ENCODE data around the gene TAL2.

Gene TAL2

GRCh38 chr9:105663914-105664313 lies 1.7 kb downstream of the TAL2 start:
- no peak overlapping the region for H3K4me3 Mint-ChIP-seq
- no peaks in the 10 kb centered on the region for H3K4me1 Mint-ChIP-seq
- no peak overlapping the region for H3K27ac Mint-ChIP-seq
- no peaks in the 10 kb centered on the region for H3K36me3 Mint-ChIP-seq
- peaks cover 8% of the 10 kb centered on the region for H3K27me3 Mint-ChIP-seq
- H3K9me3 Mint-ChIP-seq, result no peaks in the 10 kb centered on the region

- no peaks in the 10 kb centered on the region for H3K36me3 Mint-ChIP-seq
- peaks cover 2% of the 10 kb centered on the region for H3K27me3 Mint-ChIP-seq
- no peak overlapping the region for H3K27ac Mint-ChIP-seq
- H3K4me3 Mint-ChIP-seq, result no peak overlapping the region
- H3K9me3 Mint-ChIP-seq, result no peaks in the 10 kb centered on the region
- no peaks in the 10 kb centered on the region for H3K4me1 Mint-ChIP-seq
Measured at GRCh38 chr9:105667867-105668266, 5.6 kb downstream of the TAL2 start.

GRCh38 chr9:105670315-105670714 lies 8.1 kb downstream of the TAL2 start:
- H3K27me3 Mint-ChIP-seq, result peaks cover 2% of the 10 kb centered on the region
- no peaks in the 10 kb centered on the region for H3K36me3 Mint-ChIP-seq
- H3K4me3 Mint-ChIP-seq, result no peak overlapping the region
- no peaks in the 10 kb centered on the region for H3K4me1 Mint-ChIP-seq
- no peak overlapping the region for H3K27ac Mint-ChIP-seq
- no peaks in the 10 kb centered on the region for H3K9me3 Mint-ChIP-seq

GRCh38 chr9:105670775-105671174 lies 8.5 kb downstream of the TAL2 start:
- Mint-ChIP-seq H3K27me3 (peaks cover 2% of the 10 kb centered on the region), H3K36me3 (no peaks in the 10 kb centered on the region), H3K4me1 (no peaks in the 10 kb centered on the region), H3K27ac (no peak overlapping the region), H3K9me3 (no peaks in the 10 kb centered on the region), H3K4me3 (no peak overlapping the region)

GRCh38 chr9:105672711-105673234 lies 10.5 kb downstream of the TAL2 start:
- H3K9me3 Mint-ChIP-seq, result no peaks in the 10 kb centered on the region
- no peaks in the 10 kb centered on the region for H3K4me1 Mint-ChIP-seq
- no peak overlapping the region for H3K27ac Mint-ChIP-seq
- H3K36me3 Mint-ChIP-seq, result no peaks in the 10 kb centered on the region
- H3K4me3 Mint-ChIP-seq, result no peak overlapping the region
- no peaks in the 10 kb centered on the region for H3K27me3 Mint-ChIP-seq

GRCh38 chr9:105673850-105674387 lies 11.7 kb downstream of the TAL2 start:
- Mint-ChIP-seq H3K27me3 (no peaks in the 10 kb centered on the region), H3K4me3 (no peak overlapping the region), H3K27ac (no peak overlapping the region), H3K9me3 (no peaks in the 10 kb centered on the region), H3K36me3 (no peaks in the 10 kb centered on the region), H3K4me1 (no peaks in the 10 kb centered on the region)

- Mint-ChIP-seq H3K27ac (no peak overlapping the region), H3K36me3 (no peaks in the 10 kb centered on the region), H3K4me3 (no peak overlapping the region), H3K27me3 (no peaks in the 10 kb centered on the region), H3K4me1 (no peaks in the 10 kb centered on the region), H3K9me3 (no peaks in the 10 kb centered on the region)
Measured at GRCh38 chr9:105676351-105676923, 14.2 kb downstream of the TAL2 start.

GRCh38 chr9:105678163-105678562 lies 15.9 kb downstream of the TAL2 start:
- Mint-ChIP-seq H3K4me1 (no peaks in the 10 kb centered on the region), H3K27me3 (no peaks in the 10 kb centered on the region), H3K9me3 (no peaks in the 10 kb centered on the region), H3K4me3 (no peak overlapping the region), H3K27ac (no peak overlapping the region), H3K36me3 (no peaks in the 10 kb centered on the region)

- Mint-ChIP-seq H3K27me3 (no peaks in the 10 kb centered on the region), H3K9me3 (no peaks in the 10 kb centered on the region), H3K36me3 (no peaks in the 10 kb centered on the region), H3K27ac (no peak overlapping the region), H3K4me3 (no peak overlapping the region), H3K4me1 (no peaks in the 10 kb centered on the region)
Measured at GRCh38 chr9:105678781-105679180, 16.5 kb downstream of the TAL2 start.

- Mint-ChIP-seq H3K27me3 (no peaks in the 10 kb centered on the region), H3K27ac (no peak overlapping the region), H3K4me3 (no peak overlapping the region), H3K4me1 (no peaks in the 10 kb centered on the region), H3K36me3 (no peaks in the 10 kb centered on the region), H3K9me3 (no peaks in the 10 kb centered on the region)
Measured at GRCh38 chr9:105679257-105680022, 17.2 kb downstream of the TAL2 start.

- Mint-ChIP-seq H3K4me3 (no peak overlapping the region), H3K9me3 (no peaks in the 10 kb centered on the region), H3K4me1 (no peaks in the 10 kb centered on the region), H3K27ac (no peak overlapping the region), H3K36me3 (no peaks in the 10 kb centered on the region), H3K27me3 (no peaks in the 10 kb centered on the region)
Measured at GRCh38 chr9:105681313-105681712, 19.1 kb downstream of the TAL2 start.

- no peaks in the 10 kb centered on the region for H3K4me1 Mint-ChIP-seq
- no peaks in the 10 kb centered on the region for H3K36me3 Mint-ChIP-seq
- no peaks in the 10 kb centered on the region for H3K27me3 Mint-ChIP-seq
- H3K4me3 Mint-ChIP-seq, result no peak overlapping the region
- H3K9me3 Mint-ChIP-seq, result no peaks in the 10 kb centered on the region
- H3K27ac Mint-ChIP-seq, result no peak overlapping the region
Measured at GRCh38 chr9:105681724-105682123, 19.5 kb downstream of the TAL2 start.

- H3K9me3 Mint-ChIP-seq, result no peaks in the 10 kb centered on the region
- H3K4me1 Mint-ChIP-seq, result no peaks in the 10 kb centered on the region
- H3K4me3 Mint-ChIP-seq, result no peak overlapping the region
- H3K36me3 Mint-ChIP-seq, result no peaks in the 10 kb centered on the region
- H3K27me3 Mint-ChIP-seq, result no peaks in the 10 kb centered on the region
- no peak overlapping the region for H3K27ac Mint-ChIP-seq
Measured at GRCh38 chr9:105683688-105684275, 21.5 kb downstream of the TAL2 start.

GRCh38 chr9:105686936-105687335 lies 24.7 kb downstream of the TAL2 start:
- H3K27me3 Mint-ChIP-seq, result peaks cover 12% of the 10 kb centered on the region
- no peak overlapping the region for H3K4me3 Mint-ChIP-seq
- no peaks in the 10 kb centered on the region for H3K36me3 Mint-ChIP-seq
- no peaks in the 10 kb centered on the region for H3K9me3 Mint-ChIP-seq
- H3K27ac Mint-ChIP-seq, result no peak overlapping the region
- no peaks in the 10 kb centered on the region for H3K4me1 Mint-ChIP-seq

GRCh38 chr9:105690742-105691141 lies 28.5 kb downstream of the TAL2 start:
- no peak overlapping the region for H3K4me3 Mint-ChIP-seq
- no peaks in the 10 kb centered on the region for H3K9me3 Mint-ChIP-seq
- peaks cover 15% of the 10 kb centered on the region for H3K4me1 Mint-ChIP-seq
- H3K27ac Mint-ChIP-seq, result no peak overlapping the region
- no peaks in the 10 kb centered on the region for H3K36me3 Mint-ChIP-seq
- peaks cover 17% of the 10 kb centered on the region for H3K27me3 Mint-ChIP-seq
